Muscle layer of colon (tissue), 2 donors: ENCODE results near the gene TNFRSF8.
A peak's percentile ranks its signal among the peaks of the same experiment; 100 is the strongest.

ENCODE experiments used
- H3K27ac ChIP-seq: one replicate; pipeline ENCODE4 v1.7.0; 2013; ENCODE audit warnings: low read depth, mild to moderate bottlenecking, low read length, moderate library complexity
- H3K27me3 ChIP-seq, 2 donors: one replicate each; pipeline ENCODE4 v1.7.0; 2013; ENCODE audit warnings: low read length in 2 of 2, mild to moderate bottlenecking in 2 of 2; ENCODE audit not compliant: insufficient read depth in 2 of 2, control insufficient read depth in 1 of 2
- H3K36me3 ChIP-seq: one replicate; pipeline ENCODE4 v1.7.0; 2013; ENCODE audit warnings: mild to moderate bottlenecking, low read length; ENCODE audit not compliant: insufficient read depth
- H3K4me1 ChIP-seq: one replicate; pipeline ENCODE4 v1.7.0; 2013; ENCODE audit warnings: mild to moderate bottlenecking, low read length; ENCODE audit not compliant: insufficient read depth
- H3K4me3 ChIP-seq, 2 donors: one replicate each; pipeline ENCODE4 v1.7.0; 2013; ENCODE audit warnings: low read length in 2 of 2, low read depth in 1 of 2, mild to moderate bottlenecking in 1 of 2, moderate library complexity in 1 of 2
- H3K9ac ChIP-seq: one replicate; pipeline ENCODE4 v1.7.0; 2013; ENCODE audit warnings: low read length
- H3K9me3 ChIP-seq: one replicate; pipeline ENCODE4 v1.7.0; 2013; ENCODE audit warnings: mild to moderate bottlenecking, low read length
- donor health status: abdominal sarcoma.
- donor health status: Adenocarcinoma of cecum.

The TNFRSF8 gene

GRCh38 chr1:12161324-12161661 lies 98.2 kb downstream of the TNFRSF8 start:
- H3K9me3 ChIP-seq: no peaks in the 10 kb centered on the region
- H3K4me1 ChIP-seq: peaks cover 9% of the 10 kb centered on the region
- H3K27ac ChIP-seq: peak overlapping the region; percentile 3
- H3K4me3 ChIP-seq: no peak overlapping the region
- no peak overlapping the region for H3K9ac ChIP-seq
- H3K27me3 ChIP-seq: no peaks in the 10 kb centered on the region
- H3K36me3 ChIP-seq: no peaks in the 10 kb centered on the region

- Histone ChIP-seq H3K36me3 (no peaks in the 10 kb centered on the region), H3K27ac (peak overlapping the region; percentile 3), H3K4me1 (peaks cover 9% of the 10 kb centered on the region), H3K4me3 (no peak overlapping the region), H3K9me3 (no peaks in the 10 kb centered on the region), H3K9ac (no peak overlapping the region), H3K27me3 (peaks cover 0 to 2% of the 10 kb centered on the region in 2 donors)
Observed at GRCh38 chr1:12161662-12162458, 98.8 kb downstream of the TNFRSF8 start.

GRCh38 chr1:12162459-12163137 lies 99.5 kb downstream of the TNFRSF8 start:
- Histone ChIP-seq H3K36me3 (no peaks in the 10 kb centered on the region), H3K27ac (no peak overlapping the region), H3K4me1 (peaks cover 9% of the 10 kb centered on the region), H3K9me3 (no peaks in the 10 kb centered on the region), H3K4me3 (no peak overlapping the region), H3K9ac (no peak overlapping the region), H3K27me3 (peaks cover 0 to 9% of the 10 kb centered on the region in 2 donors)

- no peak overlapping the region for H3K4me3 ChIP-seq
- no peaks in the 10 kb centered on the region for H3K36me3 ChIP-seq
- H3K9ac ChIP-seq: no peak overlapping the region
- H3K4me1 ChIP-seq: peaks cover 9% of the 10 kb centered on the region
- no peak overlapping the region for H3K27ac ChIP-seq
- no peaks in the 10 kb centered on the region for H3K9me3 ChIP-seq
- H3K27me3 ChIP-seq: peaks cover 0 to 11% of the 10 kb centered on the region in 2 donors
Observed at GRCh38 chr1:12163210-12163609, 100.1 kb downstream of the TNFRSF8 start.

- Histone ChIP-seq H3K27me3 (peaks cover 0 to 11% of the 10 kb centered on the region in 2 donors), H3K4me1 (peaks cover 14% of the 10 kb centered on the region), H3K4me3 (no peak overlapping the region), H3K27ac (no peak overlapping the region), H3K9ac (no peak overlapping the region), H3K9me3 (no peaks in the 10 kb centered on the region), H3K36me3 (no peaks in the 10 kb centered on the region)
Observed at GRCh38 chr1:12164210-12164609, 101.1 kb downstream of the TNFRSF8 start.

GRCh38 chr1:12165342-12165741 lies 102.2 kb downstream of the TNFRSF8 start:
- no peak overlapping the region for H3K9ac ChIP-seq

GRCh38 chr1:12166834-12167492 lies 103.9 kb downstream of the TNFRSF8 start, which contains the start of gene TNFRSF1B:
TSS of gene TNFRSF1B (plus strand) at chr1:12166991. CDS start at chr1:12167092, 101 bp downstream.
- peak within 1 kb of the TSS; percentile 49 for H3K27ac ChIP-seq
- no peaks in the 10 kb centered on the region for H3K36me3 ChIP-seq
- peak within 1 kb of the TSS; percentile 45 to 65 for H3K4me3 ChIP-seq
- H3K27me3 ChIP-seq: peaks cover 0 to 11% of the 10 kb centered on the region in 2 donors
- H3K9me3 ChIP-seq: no peaks in the 10 kb centered on the region
- peaks cover 9% of the 10 kb centered on the region for H3K4me1 ChIP-seq
- H3K9ac ChIP-seq: peak within 1 kb of the TSS; percentile 61

More at GRCh38 chr1:12165342-12165741, 102.2 kb downstream of the TNFRSF8 start:
- no peak overlapping the region for H3K27ac ChIP-seq
- H3K36me3 ChIP-seq: no peaks in the 10 kb centered on the region
- H3K27me3 ChIP-seq: peaks cover 0 to 11% of the 10 kb centered on the region in 2 donors
- no peak overlapping the region for H3K4me3 ChIP-seq
- H3K4me1 ChIP-seq: peaks cover 14% of the 10 kb centered on the region
- H3K9me3 ChIP-seq: no peaks in the 10 kb centered on the region

- peak overlapping the region; percentile 49 for H3K27ac ChIP-seq
Observed at GRCh38 chr1:12167493-12168429, 104.7 kb downstream of the TNFRSF8 start.

GRCh38 chr1:12168451-12169160 lies 105.5 kb downstream of the TNFRSF8 start:
- Histone ChIP-seq H3K4me1 (peaks cover 13% of the 10 kb centered on the region), H3K27ac (peak overlapping the region; percentile 49), H3K36me3 (no peaks in the 10 kb centered on the region), H3K9me3 (no peaks in the 10 kb centered on the region), H3K9ac (no peak overlapping the region), H3K27me3 (peaks cover 0 to 11% of the 10 kb centered on the region in 2 donors), H3K4me3 (peak overlapping the region; percentile 45 to 65)

More at GRCh38 chr1:12167493-12168429, 104.7 kb downstream of the TNFRSF8 start:
- Histone ChIP-seq H3K36me3 (no peaks in the 10 kb centered on the region), H3K27me3 (peaks cover 0 to 11% of the 10 kb centered on the region in 2 donors), H3K9me3 (no peaks in the 10 kb centered on the region), H3K4me1 (peaks cover 6% of the 10 kb centered on the region), H3K4me3 (peak overlapping the region; percentile 45 to 65), H3K9ac (peak overlapping the region; percentile 61)

- H3K9ac ChIP-seq: no peak overlapping the region
- H3K27me3 ChIP-seq: peaks cover 0 to 11% of the 10 kb centered on the region in 2 donors
- H3K4me3 ChIP-seq: no peak overlapping the region
- no peaks in the 10 kb centered on the region for H3K9me3 ChIP-seq
- peaks cover 17% of the 10 kb centered on the region for H3K4me1 ChIP-seq
- no peak overlapping the region for H3K27ac ChIP-seq
- H3K36me3 ChIP-seq: no peaks in the 10 kb centered on the region
Observed at GRCh38 chr1:12169442-12170135, 106.5 kb downstream of the TNFRSF8 start.
